HepG2 (cell line): ENCODE measurements around the gene DYNC1I2. TPM values are rescaled to one million over a fixed set of nuclear protein-coding genes. Genes with fewer than 3 reads are reported as not detected.

Experiments
- AGO1 ChIP-seq: fragments of 200-400 bp; formaldehyde crosslinking; IDR thresholded peaks from 2 replicates; pipeline ENCODE4 v1.6.1; 2017; ENCODE audit warnings: mild to moderate bottlenecking, low read depth, low read length, moderate library complexity; ENCODE audit not compliant: poor library complexity, severe bottlenecking
- CTCF ChIP-seq: sonication (generic); formaldehyde crosslinking; IDR thresholded peaks from 2 replicates; pipeline ENCODE4 v1.5.0; 2020; ENCODE audit warnings: mild to moderate bottlenecking, missing genetic modification reagents, moderate library complexity
- GATAD2A ChIP-seq: IDR thresholded peaks from 2 replicates; pipeline ENCODE4 v1.6.1; 2016
- KLF11 ChIP-seq: IDR thresholded peaks from 2 replicates; pipeline ENCODE4 v1.6.1; 2016; ENCODE audit warnings: missing compliant biosample characterization
- MAX ChIP-seq: IDR thresholded peaks from 2 replicates; pipeline ENCODE4 v1.6.1; 2012; ENCODE audit warnings: inconsistent platforms
- STAG1 ChIP-seq: sonication (generic); formaldehyde crosslinking; IDR thresholded peaks from 2 replicates; pipeline ENCODE4 v1.4.0; 2020; ENCODE audit warnings: missing genetic modification reagents
- UBTF ChIP-seq: sonication (generic); formaldehyde crosslinking; IDR thresholded peaks from 2 replicates; pipeline ENCODE4 v1.4.0; 2020; ENCODE audit warnings: mild to moderate bottlenecking, missing genetic modification reagents
- ZBTB38 ChIP-seq: sonication (generic); formaldehyde crosslinking; IDR thresholded peaks from 2 replicates; pipeline ENCODE4 v1.5.1; 2020; ENCODE audit warnings: mild to moderate bottlenecking, missing genetic modification reagents
- ZNF101 ChIP-seq: sonication (generic); formaldehyde crosslinking; IDR thresholded peaks from 2 replicates; pipeline ENCODE4 v1.4.0; 2020; ENCODE audit warnings: mild to moderate bottlenecking, low read depth, missing genetic modification reagents, borderline replicate concordance
- polyA plus RNA-seq, 8 experiments: library from polyadenylated mRNA; depleted of rRNA in 3 of 8; stranded (reverse) in 7 of 8; unstranded in 1 of 8; fragments of >200 nt; fragmentation: Illumina TruSeq in 4 of 8; extraction: Trizol in 4 of 8; gene quantifications; 2 replicates each; pipeline versions ENCODE4 v1.2.1 to v1.2.3, GENCODE V29; 2011 to 2016; ENCODE audit warnings: low read depth in 4 of 8, missing spikeins in 1 of 8, mixed read lengths in 1 of 8; ENCODE audit not compliant: insufficient read depth in 1 of 8
- total RNA-seq, 5 experiments: library from RNA; depleted of rRNA; stranded (reverse); fragments of >200 nt; fragmentation: Illumina TruSeq; extraction: Trizol; gene quantifications; 2 replicates each; pipeline ENCODE4 v1.2.3, GENCODE V29; 2016; ENCODE audit warnings: low read depth in 1 of 5

DYNC1I2 gene
- total and polyA plus RNA-seq, 2 of the 13 experiments (the other 11 are each of a cell fraction or from before 2014, with no cell fraction given): 84.0 to 99.8 TPM

- TF ChIP-seq UBTF (CRISPR knock-in tag) (no peak), GATAD2A (no peak), CTCF (peak; percentile 73), ZNF101 (CRISPR knock-in tag) (no peak), KLF11 (no peak), AGO1 (no peak), STAG1 (CRISPR knock-in tag) (peak; percentile 88), ZBTB38 (no peak), MAX (no peak)
These were observed 16.5 kb downstream of the DYNC1I2 start (continued) for GRCh38 chr2:171703574-171704347.
